ENCODE data around the gene PCDHGC3. TPM values are rescaled to one million over a fixed set of nuclear protein-coding genes. Genes with fewer than 3 reads are reported as not detected.

The PCDHGC3 gene
- total and polyA plus RNA-seq, 2 of the 8 experiments (the other 6 are each of a cell fraction or from before 2014, with no cell fraction given): 4.7 to 18.6 TPM

GRCh38 chr5:141465351-141465750 lies 10.4 kb upstream of the PCDHGC3 start (continued):
- TF ChIP-seq CHD7 (IDR thresholded peaks at IDR 0.05; ENCODE audit: insufficient replicate concordance, low read length): no peak
- TF ChIP-seq GABPA (IDR thresholded peaks at IDR 0.05; ENCODE audit: borderline replicate concordance, insufficient read depth, low read length): no peak
- TF ChIP-seq GTF2F1 (IDR thresholded peaks at IDR 0.05; ENCODE audit: borderline replicate concordance, low read depth, low read length): no peak
- TF ChIP-seq PHF8 (conservative IDR thresholded peaks at IDR 0.05; ENCODE audit: low read depth, low read length): no peak
- TF ChIP-seq HDAC6 (IDR thresholded peaks at IDR 0.05; ENCODE audit: low read depth, low read length): no peak
- no peak for TF ChIP-seq YY1 (IDR thresholded peaks at IDR 0.05; ENCODE audit: low read depth, low read length)
- no peak for TF ChIP-seq RBBP5 (IDR thresholded peaks at IDR 0.05; ENCODE audit: borderline replicate concordance, low read depth, low read length)
- no peak for TF ChIP-seq EGR1 (IDR thresholded peaks at IDR 0.05; ENCODE audit: borderline replicate concordance, low read depth, low read length)
- TF ChIP-seq RAD21 (IDR thresholded peaks at IDR 0.05 in 1 of 2, conservative IDR thresholded peaks at IDR 0.05 in 1 of 2; ENCODE audit: low read depth in 2 of 2, low read length in 2 of 2): no peak
- TF ChIP-seq RXRA (IDR thresholded peaks at IDR 0.05; ENCODE audit: insufficient read depth, low read depth, low read length): no peak
